ENCODE measurements around the gene NEO1. TPM values are rescaled to one million over a fixed set of nuclear protein-coding genes. Genes with fewer than 3 reads are reported as not detected.

Gene NEO1
- total and polyA plus RNA-seq, 2 of the 13 experiments (the other 11 are each of a cell fraction or from before 2014, with no cell fraction given): 8.4 to 11.0 TPM

- TF ChIP-seq ZNF720 (CRISPR knock-in tag; IDR thresholded peaks at IDR 0.05) (no peak), ZBTB37 (CRISPR knock-in tag; IDR thresholded peaks at IDR 0.05) (no peak), REPIN1 (CRISPR knock-in tag; IDR thresholded peaks at IDR 0.05; ENCODE audit: borderline replicate concordance, low read depth) (no peak), NCOR1 (IDR thresholded peaks at IDR 0.05; ENCODE audit: borderline replicate concordance, low read length) (no peak), ISX (CRISPR knock-in tag; conservative IDR thresholded peaks at IDR 0.05) (no peak), SP2 (CRISPR knock-in tag; IDR thresholded peaks at IDR 0.05) (no peak), MAFK (conservative IDR thresholded peaks at IDR 0.05 in 1 of 2, IDR thresholded peaks at IDR 0.05 in 1 of 2; ENCODE audit: low read length in 2 of 2) (no peak), SRF (IDR thresholded peaks at IDR 0.05; ENCODE audit: low read depth, low read length) (no peak)
These were observed 120.2 kb downstream of the NEO1 start (continued) for GRCh38 chr15:73172508-73172907.

GRCh38 chr15:73174171-73174570 is 121.9 kb downstream of the NEO1 start:
- Histone ChIP-seq H3K9ac (ENCODE audit: insufficient read depth, low read depth, low read length) (no peak overlapping the region), H4K20me1 (ENCODE audit: insufficient read depth, low read length) (no peaks in the 10 kb centered on the region), H3K27ac (ENCODE audit: extremely low read length, insufficient read depth, low read length) (no peak overlapping the region), H3K4me2 (ENCODE audit: low read depth, low read length) (no peak overlapping the region), H3K4me1 (ENCODE audit: insufficient read depth, low read length) (no peaks in the 10 kb centered on the region), H2AFZ (ENCODE audit: low read length) (no peak overlapping the region), H3K4me3 (replicated peaks in 1 of 3; ENCODE audit: insufficient read depth in 1 of 3, low read depth in 2 of 3, low read length in 3 of 3) (no peak overlapping the region), H3K79me2 (ENCODE audit: insufficient read depth, low read length) (no peaks in the 10 kb centered on the region), H3K36me3 (replicated peaks in 1 of 2; ENCODE audit: control insufficient read depth in 1 of 2, insufficient read depth in 2 of 2, low read length in 2 of 2) (0 out of 5 replicates have a peak, but pooled peaks cover 0 to 2% of the 10 kb centered on the region in 2 experiments), H3K9me3 (ENCODE audit: low read length) (no peaks in the 10 kb centered on the region), H3K27me3 (ENCODE audit: control insufficient read depth in 1 of 2, insufficient read depth in 2 of 2, low read length in 2 of 2) (no peaks in the 10 kb centered on the region)
- in situ Hi-C loops (cut with HindIII; ENCODE audit: extremely low pct_ligation_motif_present, low pct_unique_long_range_greater_than_20kb): no loop called here
- WGBS (ENCODE audit: low lambda C conversion rate): 100% methylated on average over 1 of the region's 1 CpG
- ChIA-PET CTCF (ENCODE audit: low intra/inter-chr PET ratio, low total read pairs) (no interaction called here), POLR2A (no interaction called here)
- TF ChIP-seq STAG1 (CRISPR knock-in tag; IDR thresholded peaks at IDR 0.05) (no peak), SPEN (CRISPR knock-in tag; IDR thresholded peaks at IDR 0.05; ENCODE audit: low read depth) (no peak), ZNF878 (CRISPR knock-in tag; IDR thresholded peaks at IDR 0.05) (no peak), NKX3-1 (CRISPR knock-in tag; IDR thresholded peaks at IDR 0.05) (no peak), NFIC (IDR thresholded peaks at IDR 0.05; ENCODE audit: low read length) (no peak), JUND (CRISPR knock-in tag; IDR thresholded peaks at IDR 0.05) (no peak), ELF1 (CRISPR knock-in tag; IDR thresholded peaks at IDR 0.05) (no peak), ZFP37 (CRISPR knock-in tag; IDR thresholded peaks at IDR 0.05; ENCODE audit: borderline replicate concordance) (no peak), ZNF367 (CRISPR knock-in tag; IDR thresholded peaks at IDR 0.05; ENCODE audit: borderline replicate concordance) (no peak), MIXL1 (CRISPR knock-in tag; IDR thresholded peaks at IDR 0.05) (no peak), HDAC2 (CRISPR knock-in tag; IDR thresholded peaks at IDR 0.05) (no peak), PHB2 (IDR thresholded peaks at IDR 0.05; ENCODE audit: partially characterized antibody) (no peak), ETV6 (CRISPR knock-in tag; conservative IDR thresholded peaks at IDR 0.05) (no peak), RXRA (CRISPR knock-in tag; IDR thresholded peaks at IDR 0.05) (no peak)
- no TSS peak for BruUV-seq (replicated peaks)
- intact Hi-C loops (cut with micrococcal nuclease; ENCODE audit: unreplicated experiment): no loop called here
- FAIRE-seq: no peak
- DNase-seq (ENCODE audit: low spot score): no peak
- no peak for ATAC-seq
